HEK293T (cell line): ENCODE measurements around the gene ZMIZ1.

Source experiments
- ARNT ChIP-seq: fragments of 450-650 bp; IDR thresholded peaks from 2 replicates; pipeline ENCODE4 v1.6.1; 2017; ENCODE audit warnings: mild to moderate bottlenecking
- BHLHE40 ChIP-seq: fragments of 450-650 bp; IDR thresholded peaks from 2 replicates; pipeline ENCODE4 v1.6.1; 2016; ENCODE audit warnings: mild to moderate bottlenecking, moderate library complexity, borderline replicate concordance
- CTBP1 ChIP-seq: fragments of 450-650 bp; IDR thresholded peaks from 2 replicates; pipeline ENCODE4 v1.6.1; 2016; ENCODE audit warnings: borderline replicate concordance
- ELF4 ChIP-seq: fragments of 450-650 bp; IDR thresholded peaks from 2 replicates; pipeline ENCODE4 v1.6.1; 2017; ENCODE audit warnings: antibody characterized with exemption
- FOXA1 ChIP-seq: fragments of 450-650 bp; IDR thresholded peaks from 2 replicates; pipeline ENCODE4 v1.6.1; 2016; ENCODE audit warnings: mild to moderate bottlenecking
- FOXK2 ChIP-seq: fragments of 450-650 bp; IDR thresholded peaks from 2 replicates; pipeline ENCODE4 v1.6.1; 2016; ENCODE audit warnings: mild to moderate bottlenecking
- FOXM1 ChIP-seq: fragments of 450-650 bp; IDR thresholded peaks from 2 replicates; pipeline ENCODE4 v1.6.1; 2017; ENCODE audit warnings: mild to moderate bottlenecking, borderline replicate concordance
- L3MBTL2 ChIP-seq: fragments of 450-650 bp; conservative IDR thresholded peaks from 2 replicates; pipeline ENCODE4 v1.6.1; 2016; ENCODE audit warnings: mild to moderate bottlenecking
- LEF1 ChIP-seq: fragments of 450-650 bp; IDR thresholded peaks from 2 replicates; pipeline ENCODE4 v1.6.1; 2017; ENCODE audit warnings: mild to moderate bottlenecking, borderline replicate concordance
- NFRKB ChIP-seq: fragments of 450-650 bp; IDR thresholded peaks from 2 replicates; pipeline ENCODE4 v1.6.1; 2016; ENCODE audit warnings: mild to moderate bottlenecking, moderate library complexity
- PKNOX1 ChIP-seq: fragments of 450-650 bp; IDR thresholded peaks from 2 replicates; pipeline ENCODE4 v1.6.1; 2016
- SP1 ChIP-seq: fragments of 450-650 bp; IDR thresholded peaks from 2 replicates; pipeline ENCODE4 v1.6.1; 2017
- SUZ12 ChIP-seq: fragments of 450-650 bp; IDR thresholded peaks from 2 replicates; pipeline ENCODE4 v1.6.1; 2016; ENCODE audit warnings: mild to moderate bottlenecking
- ZNF384 ChIP-seq: fragments of 450-650 bp; IDR thresholded peaks from 2 replicates; pipeline ENCODE4 v1.6.1; 2016

- no peak for TF ChIP-seq SP1
- no peak for TF ChIP-seq FOXK2
- TF ChIP-seq FOXA1: no peak
- no peak for TF ChIP-seq ELF4
- no peak for TF ChIP-seq BHLHE40
- TF ChIP-seq FOXM1: no peak
- TF ChIP-seq ARNT: no peak
- no peak for TF ChIP-seq PKNOX1
- no peak for TF ChIP-seq NFRKB
- TF ChIP-seq CTBP1: no peak
- TF ChIP-seq SUZ12: no peak
- no peak for TF ChIP-seq ZNF384
- TF ChIP-seq LEF1: no peak
- no peak for TF ChIP-seq L3MBTL2
Measured at GRCh38 chr10:79162022-79162421, 93.3 kb downstream of the ZMIZ1 start.
